K562 (cell line): Measurements from ENCODE around the gene FLAD1. TPM values are rescaled to one million over a fixed set of nuclear protein-coding genes. Genes with fewer than 3 reads are reported as not detected.
A peak's percentile ranks its signal among the peaks of the same experiment; 100 is the strongest.

Experiments
- ATAC-seq: fragments of 200-7000 bp; cut with Tn5 transposase; 3 replicates; pipeline ENCODE4 v1.9.1; 2020; ENCODE audit warnings: moderate library complexity
- BruUV-seq: library from RNA; stranded (reverse); fragments of 400-500 nt; replicated peaks from 2 replicates; lab custom pipeline; 2021; lab: Mats Ljungman, UMichigan
- CTCF ChIA-PET: fragments of 300-600 bp; formaldehyde crosslinking; extraction: SDS; loops from one replicate; lab custom pipeline; 2021; ENCODE audit warnings: low intra/inter-chr PET ratio; lab: Yijun Ruan, JAX
- POLR2A ChIA-PET: fragments of 300-600, 350-650 bp; sonication (Branson Sonifier 250); formaldehyde crosslinking; extraction: SDS; loops from one replicate; lab custom pipeline; 2021; ENCODE audit warnings: antibody characterized with exemption, inconsistent platforms; lab: Yijun Ruan, JAX
- DNase-seq, 4 experiments: peaks; one replicate each; pipeline versions ENCODE4 v3.0.0 to v3.0.0-alpha.2; 2011 to 2018; ENCODE audit warnings: low spot score in 3 of 4, mixed read lengths in 3 of 4; ENCODE audit errors: extremely low read depth in 1 of 4
- FAIRE-seq: peaks from 2 replicates; lab custom pipeline; 2011; peaks lifted over from hg19 to GRCh38; lab: Jason Lieb, UNC
- H2AFZ ChIP-seq: 2 replicates; pipeline ENCODE4 v1.6.0; 2011; ENCODE audit warnings: low read depth, low read length, control low read depth, inconsistent platforms
- H3K27ac ChIP-seq: fragments of 200-600 bp; 3 replicates; pipeline ENCODE4 v1.8.0; 2011; ENCODE audit warnings: low read depth, mild to moderate bottlenecking, control low read depth, inconsistent platforms, low read length, moderate library complexity, mixed read lengths; ENCODE audit errors: extremely low read depth
- H3K27me3 ChIP-seq, 2 experiments: fragments of 300-600 bp in 1 of 2; 2 replicates in 1 of 2; 3 replicates in 1 of 2; pipeline versions ENCODE4 v1.6.0 to v1.8.0; 2011; ENCODE audit warnings: inconsistent platforms in 2 of 2, low read length in 2 of 2, mild to moderate bottlenecking in 1 of 2, mixed read lengths in 1 of 2, moderate library complexity in 1 of 2; ENCODE audit not compliant: control insufficient read depth in 2 of 2, insufficient read depth in 2 of 2
- H3K36me3 ChIP-seq: fragments of 300-600 bp; 3 replicates; pipeline ENCODE4 v1.8.0; 2011; ENCODE audit warnings: mild to moderate bottlenecking, low read length, inconsistent platforms; ENCODE audit not compliant: control insufficient read depth, insufficient read depth
- H3K4me1 ChIP-seq, 2 experiments: fragments of 200-600 bp in 1 of 2; replicated peaks in 1 of 2; 2 replicates in 1 of 2; 3 replicates in 1 of 2; pipeline versions ENCODE4 v1.5.1 to v1.8.0; 2011; ENCODE audit warnings: inconsistent platforms in 2 of 2, low read length in 2 of 2, mild to moderate bottlenecking in 1 of 2, mixed read lengths in 1 of 2, moderate library complexity in 1 of 2; ENCODE audit not compliant: control insufficient read depth in 2 of 2, insufficient read depth in 2 of 2
- H3K4me2 ChIP-seq: 2 replicates; pipeline ENCODE4 v1.6.1; 2011; ENCODE audit warnings: low read length, control low read depth, inconsistent platforms, mixed read lengths; ENCODE audit not compliant: insufficient read depth
- H3K4me3 ChIP-seq: fragments of 200-600 bp; sonication (generic), shearing (Covaris generic); 2 replicates; pipeline ENCODE4 v1.5.1; 2016; ENCODE audit warnings: control low read depth, inconsistent platforms
- H3K79me2 ChIP-seq: fragments of 200-600 bp; 3 replicates; pipeline ENCODE4 v1.8.0; 2011; ENCODE audit warnings: low read length, inconsistent platforms; ENCODE audit not compliant: control insufficient read depth, insufficient read depth
- H3K9ac ChIP-seq, 2 experiments: 2 replicates each; pipeline versions ENCODE4 v1.6.0 to v1.6.1; 2011; ENCODE audit warnings: low read depth in 2 of 2, low read length in 2 of 2, control low read depth in 1 of 2, inconsistent platforms in 1 of 2, mild to moderate bottlenecking in 1 of 2, mixed read lengths in 1 of 2; ENCODE audit not compliant: insufficient read depth in 1 of 2
- H3K9me1 ChIP-seq: one replicate; pipeline ENCODE4 v1.6.0; 2011; ENCODE audit warnings: inconsistent platforms, mild to moderate bottlenecking, low read length, moderate library complexity; ENCODE audit not compliant: control insufficient read depth, insufficient read depth
- H3K9me3 ChIP-seq: replicated peaks from 2 replicates; pipeline ENCODE4 v1.5.1; 2011; ENCODE audit warnings: low read depth, low read length, inconsistent platforms; ENCODE audit not compliant: control insufficient read depth, insufficient read depth
- H4K20me1 ChIP-seq: replicated peaks from 2 replicates; pipeline ENCODE4 v1.6.1; 2011; ENCODE audit warnings: low read length, inconsistent platforms, mixed read lengths; ENCODE audit not compliant: control insufficient read depth, insufficient read depth
- DNMT1 ChIP-seq: fragments of 450-650 bp; IDR thresholded peaks from 2 replicates; pipeline ENCODE4 v1.6.1; 2016; ENCODE audit warnings: antibody characterized with exemption, mild to moderate bottlenecking
- FOXP1 ChIP-seq: sonication (generic); formaldehyde crosslinking; IDR thresholded peaks from 2 replicates; pipeline ENCODE4 v1.8.0; 2022; ENCODE audit warnings: mild to moderate bottlenecking, missing genetic modification reagents
- HDAC2 ChIP-seq: fragments of 450-650 bp; IDR thresholded peaks from 2 replicates; pipeline ENCODE4 v1.6.1; 2016; ENCODE audit warnings: mild to moderate bottlenecking
- MYBL2 ChIP-seq, 2 experiments: fragments of 450-650 bp in 1 of 2; sonication (generic) in 1 of 2; formaldehyde crosslinking in 1 of 2; IDR thresholded peaks; 2 replicates each; pipeline versions ENCODE4 v1.6.1 to v1.8.1; 2017 to 2022; ENCODE audit warnings: borderline replicate concordance in 1 of 2, inconsistent platforms in 1 of 2, low read depth in 1 of 2, mild to moderate bottlenecking in 1 of 2, missing genetic modification reagents in 1 of 2, moderate library complexity in 1 of 2
- WGBS: fragments of 100-300 bp; shearing (Covaris generic); methylation state at CpG from one replicate; pipeline ENCODE4 v1.1.6; 2016; ENCODE audit warnings: low coverage, mixed read lengths; ENCODE audit not compliant: insufficient coverage; ENCODE audit errors: missing lambda C conversion rate; 5-methylcytosine and 5-hydroxymethylcytosine counted together
- in situ Hi-C: fragments of 300-500 bp; cut with MboI; formaldehyde crosslinking; loops from 4 replicates; pipeline ENCODE4 v1.15.0; 2018; ENCODE audit warnings: inconsistent platforms, mixed read lengths
- intact Hi-C: fragments of 100-400 bp; cut with micrococcal nuclease; formaldehyde crosslinking; loops from 2 replicates; pipeline ENCODE4 v1.14.2; 2022
- polyA plus RNA-seq, 8 experiments: library from polyadenylated mRNA; depleted of rRNA in 4 of 8; stranded (reverse) in 5 of 8; unstranded in 3 of 8; fragments of >200 nt; fragmentation: Nextera tagmentation in 2 of 8; fragmentation: Illumina TruSeq in 1 of 8; extraction: Ambion mirVana in 2 of 8; extraction: Trizol in 1 of 8; gene quantifications; 2 replicates each; pipeline versions ENCODE4 v1.2.1 to v1.2.3, GENCODE V29; 2011 to 2014; ENCODE audit warnings: inconsistent platforms in 1 of 8, missing spikeins in 1 of 8
- total RNA-seq, 7 experiments: library from RNA; depleted of rRNA in 6 of 7; stranded (reverse); fragments of >200 nt in 6 of 7; fragmentation: Illumina TruSeq in 2 of 7; extraction: Trizol in 2 of 7; gene quantifications; 2 replicates each; pipeline versions ENCODE4 v1.2.1 to v1.2.3, GENCODE V29; 2011 to 2021; ENCODE audit warnings: low replicate concordance in 1 of 7
- TF ChIP-seq, protein P1 (sequence below): IDR thresholded peaks from 2 replicates; pipeline ENCODE4 v1.6.1; 2011; ENCODE audit warnings: borderline replicate concordance, low read depth, mild to moderate bottlenecking, moderate library complexity, low read length; ENCODE audit not compliant: insufficient read depth, poor library complexity, severe bottlenecking
- TF ChIP-seq, protein P2 (sequence below), 2 experiments: fragments of 150-350 bp in 1 of 2; IDR thresholded peaks; 2 replicates each; pipeline ENCODE4 v1.6.1; 2012 to 2016; ENCODE audit warnings: low read depth in 2 of 2, low read length in 2 of 2, mild to moderate bottlenecking in 1 of 2, moderate library complexity in 1 of 2
- TF ChIP-seq, protein P3 (sequence below): IDR thresholded peaks from 2 replicates; pipeline ENCODE4 v1.6.1; 2012; ENCODE audit warnings: low read depth, low read length, improper control_type of control experiment, borderline replicate concordance

Gene FLAD1
- total and polyA plus RNA-seq, 9 of the 15 experiments (the other 6 are each of a cell fraction or from before 2014, with no cell fraction given): 24.9 to 85.8 (median 67.0) TPM

DNA sequence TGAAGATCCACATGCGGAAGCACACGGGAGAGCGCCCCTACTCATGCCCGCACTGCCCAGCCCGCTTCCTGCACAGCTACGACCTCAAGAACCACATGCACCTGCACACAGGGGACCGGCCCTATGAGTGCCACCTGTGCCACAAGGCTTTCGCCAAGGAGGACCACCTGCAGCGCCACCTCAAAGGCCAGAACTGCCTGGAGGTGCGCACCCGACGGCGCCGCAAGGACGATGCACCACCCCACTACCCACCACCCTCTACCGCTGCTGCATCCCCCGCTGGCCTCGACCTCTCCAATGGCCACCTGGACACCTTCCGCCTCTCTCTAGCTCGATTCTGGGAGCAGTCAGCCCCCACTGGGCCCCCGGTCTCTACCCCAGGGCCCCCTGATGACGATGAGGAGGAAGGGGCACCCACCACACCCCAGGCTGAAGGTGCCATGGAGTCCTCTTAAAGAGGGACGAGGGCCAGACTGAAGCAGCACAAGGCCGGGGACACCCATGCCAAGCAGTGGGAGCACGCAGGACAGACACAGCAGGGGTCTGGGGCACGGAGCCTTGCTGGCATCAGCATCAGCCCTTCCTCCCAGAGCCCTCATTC is 33.2 kb downstream of the FLAD1 start (continued):
- no peak for TF ChIP-seq MYBL2 (IDR thresholded peaks at IDR 0.05; ENCODE audit: low read depth)
- no peak for TF ChIP-seq MYBL2 (CRISPR knock-in tag; IDR thresholded peaks at IDR 0.05; ENCODE audit: borderline replicate concordance)

DNA sequence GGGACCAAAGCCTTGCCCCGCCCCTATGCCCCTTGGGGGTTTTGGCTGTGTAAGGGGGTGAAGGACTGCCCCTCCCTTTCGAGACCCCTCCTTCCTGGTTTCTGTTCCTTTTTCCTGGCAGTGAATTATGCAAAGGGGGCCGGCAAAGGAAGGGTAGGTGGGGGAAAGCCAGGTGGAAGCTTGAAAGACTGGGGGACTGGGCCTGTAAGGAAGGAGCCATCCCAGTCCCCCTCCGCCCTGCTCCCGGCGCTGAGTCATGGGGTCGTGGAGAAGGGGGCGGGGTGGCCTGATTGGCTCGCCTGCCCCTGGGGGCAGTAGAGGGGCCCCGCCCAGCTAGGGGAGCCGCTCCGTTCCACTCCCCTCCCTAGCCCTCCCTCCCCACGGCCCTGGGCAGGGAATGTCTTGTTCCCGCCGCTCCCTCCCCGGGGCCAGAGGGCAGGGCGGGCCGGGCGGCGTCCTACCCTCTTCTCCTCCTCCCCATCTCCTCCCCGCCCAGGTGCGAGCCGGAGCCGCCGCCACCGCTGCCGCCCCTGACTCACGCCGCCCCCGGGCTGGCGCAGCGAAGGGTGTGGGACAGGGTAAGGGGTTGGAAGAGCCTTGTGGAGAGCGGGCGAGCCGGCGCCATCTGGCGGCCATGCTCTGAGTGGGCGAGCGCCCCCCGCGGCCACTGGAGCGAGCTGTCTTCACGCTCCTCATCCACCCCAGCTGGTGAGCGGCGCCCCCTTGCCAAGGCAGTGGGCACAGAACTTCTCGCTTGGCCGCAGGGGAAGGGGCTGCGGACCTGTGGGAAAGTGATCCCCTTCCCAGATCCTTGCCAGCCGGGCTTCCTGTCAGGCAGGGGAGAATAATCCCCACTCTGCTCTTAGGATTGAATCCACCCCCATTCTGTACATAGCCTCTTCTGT is 34.1 kb downstream of the FLAD1 start:
- peaks cover 45% of the 10 kb centered on the region; the same call in 2 of the 3 replicates for H3K36me3 ChIP-seq
- in situ Hi-C loops (no loop called here), intact Hi-C loops (loop anchor here (1.0 to 2.0 kb wide), 2 partner anchors 15 to 56 kb away; partner anchors contain the start of genes PYGO2 and ZBTB7B)
- ATAC-seq (peak; percentile 93), DNase-seq (peak; percentile 90 to 96 (median 91)), FAIRE-seq (peak; percentile 84)
- peaks cover 28 to 57% of the 10 kb centered on the region in 2 experiments for H3K4me1 ChIP-seq
- peak overlapping the region; percentile 81 for H3K27ac ChIP-seq
- ChIA-PET CTCF (interaction anchor here (0.5 to 2.8 kb wide), 11 partner anchors 17 to 477 kb away, joined by 3 to 28 read pairs (median 4); partner anchors contain the start of genes CKS1B, PBXIP1, PYGO2 and UBE2Q1), POLR2A (interaction anchor here (0.5 to 2.3 kb wide), 16 partner anchors 9 to 174 kb away, joined by 3 to 15 read pairs (median 4); partner anchors contain the start of genes DCST1, DCST2, LENEP and PBXIP1)
- 6% methylated on average over 18 of the region's 49 CpGs for WGBS
- no peaks in the 10 kb centered on the region for H3K9me1 ChIP-seq
- H2AFZ ChIP-seq: peak overlapping the region; percentile 29; the same call in 1 of the 2 replicates
- H3K4me3 ChIP-seq: peak overlapping the region; percentile 31
- H3K9ac ChIP-seq: peak overlapping the region; percentile 61 to 87
- H3K9me3 ChIP-seq: no peaks in the 10 kb centered on the region
- H3K79me2 ChIP-seq: peaks cover 14% of the 10 kb centered on the region
- no peaks in the 10 kb centered on the region for H4K20me1 ChIP-seq
- no peaks in the 10 kb centered on the region for H3K27me3 ChIP-seq
- no TSS peak for BruUV-seq
- H3K4me2 ChIP-seq: peak overlapping the region; percentile 53
- TF ChIP-seq HDAC2 (no peak), DNMT1 (0 out of 2 replicates have a peak, but pooled peaks have one; percentile 70), FOXP1 (CRISPR knock-in tag) (peak; percentile 86)
- TF ChIP-seq, protein P1, sequence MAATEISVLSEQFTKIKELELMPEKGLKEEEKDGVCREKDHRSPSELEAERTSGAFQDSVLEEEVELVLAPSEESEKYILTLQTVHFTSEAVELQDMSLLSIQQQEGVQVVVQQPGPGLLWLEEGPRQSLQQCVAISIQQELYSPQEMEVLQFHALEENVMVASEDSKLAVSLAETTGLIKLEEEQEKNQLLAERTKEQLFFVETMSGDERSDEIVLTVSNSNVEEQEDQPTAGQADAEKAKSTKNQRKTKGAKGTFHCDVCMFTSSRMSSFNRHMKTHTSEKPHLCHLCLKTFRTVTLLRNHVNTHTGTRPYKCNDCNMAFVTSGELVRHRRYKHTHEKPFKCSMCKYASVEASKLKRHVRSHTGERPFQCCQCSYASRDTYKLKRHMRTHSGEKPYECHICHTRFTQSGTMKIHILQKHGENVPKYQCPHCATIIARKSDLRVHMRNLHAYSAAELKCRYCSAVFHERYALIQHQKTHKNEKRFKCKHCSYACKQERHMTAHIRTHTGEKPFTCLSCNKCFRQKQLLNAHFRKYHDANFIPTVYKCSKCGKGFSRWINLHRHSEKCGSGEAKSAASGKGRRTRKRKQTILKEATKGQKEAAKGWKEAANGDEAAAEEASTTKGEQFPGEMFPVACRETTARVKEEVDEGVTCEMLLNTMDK: peak; percentile 91
- TF ChIP-seq, protein P2, sequence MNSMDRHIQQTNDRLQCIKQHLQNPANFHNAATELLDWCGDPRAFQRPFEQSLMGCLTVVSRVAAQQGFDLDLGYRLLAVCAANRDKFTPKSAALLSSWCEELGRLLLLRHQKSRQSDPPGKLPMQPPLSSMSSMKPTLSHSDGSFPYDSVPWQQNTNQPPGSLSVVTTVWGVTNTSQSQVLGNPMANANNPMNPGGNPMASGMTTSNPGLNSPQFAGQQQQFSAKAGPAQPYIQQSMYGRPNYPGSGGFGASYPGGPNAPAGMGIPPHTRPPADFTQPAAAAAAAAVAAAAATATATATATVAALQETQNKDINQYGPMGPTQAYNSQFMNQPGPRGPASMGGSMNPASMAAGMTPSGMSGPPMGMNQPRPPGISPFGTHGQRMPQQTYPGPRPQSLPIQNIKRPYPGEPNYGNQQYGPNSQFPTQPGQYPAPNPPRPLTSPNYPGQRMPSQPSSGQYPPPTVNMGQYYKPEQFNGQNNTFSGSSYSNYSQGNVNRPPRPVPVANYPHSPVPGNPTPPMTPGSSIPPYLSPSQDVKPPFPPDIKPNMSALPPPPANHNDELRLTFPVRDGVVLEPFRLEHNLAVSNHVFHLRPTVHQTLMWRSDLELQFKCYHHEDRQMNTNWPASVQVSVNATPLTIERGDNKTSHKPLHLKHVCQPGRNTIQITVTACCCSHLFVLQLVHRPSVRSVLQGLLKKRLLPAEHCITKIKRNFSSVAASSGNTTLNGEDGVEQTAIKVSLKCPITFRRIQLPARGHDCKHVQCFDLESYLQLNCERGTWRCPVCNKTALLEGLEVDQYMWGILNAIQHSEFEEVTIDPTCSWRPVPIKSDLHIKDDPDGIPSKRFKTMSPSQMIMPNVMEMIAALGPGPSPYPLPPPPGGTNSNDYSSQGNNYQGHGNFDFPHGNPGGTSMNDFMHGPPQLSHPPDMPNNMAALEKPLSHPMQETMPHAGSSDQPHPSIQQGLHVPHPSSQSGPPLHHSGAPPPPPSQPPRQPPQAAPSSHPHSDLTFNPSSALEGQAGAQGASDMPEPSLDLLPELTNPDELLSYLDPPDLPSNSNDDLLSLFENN (IDR thresholded peaks at IDR 0.05; ENCODE audit: low read depth in 2 of 2, low read length in 2 of 2): 0 out of 4 replicates have a peak, but pooled peaks of 1 of the 2 experiments have one; percentile 20
- TF ChIP-seq, protein P3, sequence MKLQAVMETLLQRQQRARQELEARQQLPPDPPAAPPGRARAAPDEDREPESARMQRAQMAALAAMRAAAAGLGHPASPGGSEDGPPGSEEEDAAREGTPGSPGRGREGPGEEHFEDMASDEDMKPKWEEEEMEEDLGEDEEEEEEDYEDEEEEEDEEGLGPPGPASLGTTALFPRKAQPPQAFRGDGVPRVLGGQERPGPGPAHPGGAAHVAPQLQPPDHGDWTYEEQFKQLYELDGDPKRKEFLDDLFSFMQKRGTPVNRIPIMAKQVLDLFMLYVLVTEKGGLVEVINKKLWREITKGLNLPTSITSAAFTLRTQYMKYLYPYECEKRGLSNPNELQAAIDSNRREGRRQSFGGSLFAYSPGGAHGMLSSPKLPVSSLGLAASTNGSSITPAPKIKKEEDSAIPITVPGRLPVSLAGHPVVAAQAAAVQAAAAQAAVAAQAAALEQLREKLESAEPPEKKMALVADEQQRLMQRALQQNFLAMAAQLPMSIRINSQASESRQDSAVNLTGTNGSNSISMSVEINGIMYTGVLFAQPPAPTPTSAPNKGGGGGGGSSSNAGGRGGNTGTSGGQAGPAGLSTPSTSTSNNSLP: no peak
